CD4-positive, CD25-positive, alpha-beta regulatory T cell (primary cell): ENCODE measurements around the gene EVC. TPM values are rescaled to one million over a fixed set of nuclear protein-coding genes. Genes with fewer than 3 reads are reported as not detected.

Source experiments
- ATAC-seq, 2 donors: fragments of 150-1000 bp; cut with Tn5 transposase; one replicate each; pipeline ENCODE4 v1.10.0; 2021; ENCODE audit warnings: low read depth in 2 of 2, moderate number of reproducible peaks in 2 of 2, moderate library complexity in 1 of 2
- DNase-seq, 3 donors: peaks; one replicate each; pipeline versions ENCODE4 v3.0.0 to v3.0.0-alpha.2; 2012 to 2022; ENCODE audit warnings: mixed read lengths in 1 of 3
- H3K27ac ChIP-seq: one replicate; pipeline ENCODE4 v1.7.0; 2013; ENCODE audit warnings: mild to moderate bottlenecking, low read length; ENCODE audit not compliant: insufficient read depth, poor library complexity, severe bottlenecking
- H3K27me3 ChIP-seq: one replicate; pipeline ENCODE4 v1.7.0; 2013; ENCODE audit warnings: low read length; ENCODE audit not compliant: control insufficient read depth, insufficient read depth
- H3K36me3 ChIP-seq: one replicate; pipeline ENCODE4 v1.7.0; 2013; ENCODE audit warnings: mild to moderate bottlenecking, low read length, moderate library complexity; ENCODE audit not compliant: control insufficient read depth, insufficient read depth
- H3K4me1 ChIP-seq: 2 replicates; pipeline ENCODE4 v1.7.0; 2013; ENCODE audit warnings: mild to moderate bottlenecking, low read length; ENCODE audit not compliant: insufficient read depth, control insufficient read depth, poor library complexity, severe bottlenecking
- H3K4me3 ChIP-seq: one replicate; pipeline ENCODE4 v1.7.0; 2013; ENCODE audit warnings: low read depth, mild to moderate bottlenecking, low read length, moderate library complexity
- H3K9me3 ChIP-seq, 2 experiments: 1 replicate in 1 of 2; 2 replicates in 1 of 2; pipeline ENCODE4 v1.7.0; 2013; ENCODE audit warnings: low read length in 2 of 2, mild to moderate bottlenecking in 1 of 2, moderate library complexity in 1 of 2; ENCODE audit not compliant: control insufficient read depth in 2 of 2
- H3K27ac Mint-ChIP-seq, 3 donors: one replicate each; pipeline ENCODE4 v1.8.0; 2020 to 2022; ENCODE audit warnings: mild to moderate bottlenecking in 3 of 3, mixed read lengths in 3 of 3, moderate library complexity in 2 of 3
- H3K27me3 Mint-ChIP-seq: one replicate; pipeline ENCODE4 v1.8.0; 2022; ENCODE audit warnings: mild to moderate bottlenecking, mixed read lengths
- H3K36me3 Mint-ChIP-seq: one replicate; pipeline ENCODE4 v1.8.0; 2020; ENCODE audit warnings: mixed read lengths
- H3K4me1 Mint-ChIP-seq, 4 donors: one replicate each; pipeline ENCODE4 v1.8.0; 2020 to 2022; ENCODE audit warnings: mixed read lengths in 4 of 4, mild to moderate bottlenecking in 1 of 4
- H3K4me3 Mint-ChIP-seq, 4 donors: one replicate each; pipeline ENCODE4 v1.8.0; 2020 to 2022; ENCODE audit warnings: mild to moderate bottlenecking in 4 of 4, mixed read lengths in 4 of 4, moderate library complexity in 3 of 4
- H3K9me3 Mint-ChIP-seq, 7 donors: one replicate each; pipeline ENCODE4 v1.8.0; 2020 to 2022; ENCODE audit warnings: mixed read lengths in 7 of 7, mild to moderate bottlenecking in 3 of 7, moderate library complexity in 2 of 7
- polyA plus RNA-seq, 4 donors: library from polyadenylated mRNA; unstranded; fragments of 300-500 nt; fragmentation: Illumina TruSeq; gene quantifications; one replicate each; pipeline ENCODE4 v1.2.3, GENCODE V29; 2021
- total RNA-seq: library from RNA; stranded (reverse); gene quantifications from one replicate; pipeline ENCODE4 v1.2.3, GENCODE V29; 2022

Gene EVC
- total and polyA plus RNA-seq, 5 donors from 2014 or later = 0.02 to 4.6 TPM; not detected in 3

- Histone ChIP-seq H3K27ac (no peak overlapping the region), H3K4me1 (no peaks in the 10 kb centered on the region), H3K27me3 (no peaks in the 10 kb centered on the region), H3K36me3 (no peaks in the 10 kb centered on the region), H3K4me3 (no peak overlapping the region), H3K9me3 (no peaks in the 10 kb centered on the region)
- no peak overlapping the region for H3K27ac Mint-ChIP-seq
- H3K4me3 Mint-ChIP-seq = no peak overlapping the region
- H3K36me3 Mint-ChIP-seq = no peaks in the 10 kb centered on the region
- DNase-seq = peak in 2 of 3 donors; percentile 22 to 45
- no peaks in the 10 kb centered on the region for H3K4me1 Mint-ChIP-seq
- no peaks in the 10 kb centered on the region for H3K27me3 Mint-ChIP-seq
- ATAC-seq = no peak
- no peaks in the 10 kb centered on the region for H3K9me3 Mint-ChIP-seq
Observed at GRCh38 chr4:5812506-5813229, 101.7 kb downstream of the EVC start.

- DNase-seq (no peak), ATAC-seq (no peak)
- H3K4me3 Mint-ChIP-seq = no peak overlapping the region
- no peaks in the 10 kb centered on the region for H3K27me3 Mint-ChIP-seq
- Histone ChIP-seq H3K27ac (no peak overlapping the region), H3K4me1 (no peaks in the 10 kb centered on the region), H3K27me3 (no peaks in the 10 kb centered on the region), H3K4me3 (no peak overlapping the region), H3K36me3 (no peaks in the 10 kb centered on the region), H3K9me3 (no peaks in the 10 kb centered on the region)
- no peaks in the 10 kb centered on the region for H3K36me3 Mint-ChIP-seq
- H3K9me3 Mint-ChIP-seq = no peaks in the 10 kb centered on the region
- H3K4me1 Mint-ChIP-seq = no peaks in the 10 kb centered on the region
- H3K27ac Mint-ChIP-seq = no peak overlapping the region
Observed at GRCh38 chr4:5813882-5814255, 102.9 kb downstream of the EVC start.

- H3K9me3 Mint-ChIP-seq = no peaks in the 10 kb centered on the region
- DNase-seq = no peak
- Histone ChIP-seq H3K4me3 (no peak overlapping the region), H3K4me1 (no peaks in the 10 kb centered on the region), H3K9me3 (no peaks in the 10 kb centered on the region), H3K27me3 (no peaks in the 10 kb centered on the region), H3K27ac (no peak overlapping the region), H3K36me3 (no peaks in the 10 kb centered on the region)
- no peaks in the 10 kb centered on the region for H3K27me3 Mint-ChIP-seq
- H3K36me3 Mint-ChIP-seq = no peaks in the 10 kb centered on the region
- H3K27ac Mint-ChIP-seq = peak overlapping the region in 1 of 3 donors; percentile 54
- no peaks in the 10 kb centered on the region for H3K4me1 Mint-ChIP-seq
- ATAC-seq = no peak
- H3K4me3 Mint-ChIP-seq = no peak overlapping the region
Observed at GRCh38 chr4:5814421-5814820, 103.4 kb downstream of the EVC start.

- DNase-seq (no peak), ATAC-seq (no peak)
- no peak overlapping the region for H3K4me3 Mint-ChIP-seq
- Histone ChIP-seq H3K27ac (no peak overlapping the region), H3K27me3 (no peaks in the 10 kb centered on the region), H3K36me3 (no peaks in the 10 kb centered on the region), H3K4me1 (no peaks in the 10 kb centered on the region), H3K9me3 (no peaks in the 10 kb centered on the region), H3K4me3 (no peak overlapping the region)
- no peak overlapping the region for H3K27ac Mint-ChIP-seq
- no peaks in the 10 kb centered on the region for H3K36me3 Mint-ChIP-seq
- H3K9me3 Mint-ChIP-seq = peaks cover 0 to 2% (median 0%) of the 10 kb centered on the region in 7 donors
- H3K4me1 Mint-ChIP-seq = no peaks in the 10 kb centered on the region
- no peaks in the 10 kb centered on the region for H3K27me3 Mint-ChIP-seq
Observed at GRCh38 chr4:5815641-5816040, 104.6 kb downstream of the EVC start.

- Mint-ChIP-seq H3K4me1 (no peaks in the 10 kb centered on the region), H3K36me3 (no peaks in the 10 kb centered on the region), H3K4me3 (no peak overlapping the region), H3K27ac (no peak overlapping the region), H3K27me3 (no peaks in the 10 kb centered on the region), H3K9me3 (peaks cover 0 to 2% (median 0%) of the 10 kb centered on the region in 7 donors)
- Histone ChIP-seq H3K27me3 (no peaks in the 10 kb centered on the region), H3K9me3 (no peaks in the 10 kb centered on the region), H3K4me1 (no peaks in the 10 kb centered on the region), H3K4me3 (no peak overlapping the region), H3K27ac (no peak overlapping the region), H3K36me3 (no peaks in the 10 kb centered on the region)
- ATAC-seq (no peak), DNase-seq (no peak)
Observed at GRCh38 chr4:5816101-5816500, 105.1 kb downstream of the EVC start.

- no peak overlapping the region for H3K27ac ChIP-seq
- ATAC-seq = no peak
- no peaks in the 10 kb centered on the region for H3K27me3 Mint-ChIP-seq
Observed at GRCh38 chr4:5816851-5817375, 105.9 kb downstream of the EVC start.

GRCh38 chr4:5821665-5822358, 110.8 kb downstream of the EVC start:
- Histone ChIP-seq H3K36me3 (no peaks in the 10 kb centered on the region), H3K4me3 (no peak overlapping the region), H3K9me3 (no peaks in the 10 kb centered on the region), H3K4me1 (peaks cover 4% of the 10 kb centered on the region), H3K27ac (no peak overlapping the region), H3K27me3 (no peaks in the 10 kb centered on the region)
- ATAC-seq (no peak), DNase-seq (no peak)
- Mint-ChIP-seq H3K4me1 (peaks cover 4 to 19% (median 9%) of the 10 kb centered on the region in 4 donors), H3K27me3 (no peaks in the 10 kb centered on the region), H3K27ac (no peak overlapping the region), H3K36me3 (no peaks in the 10 kb centered on the region), H3K4me3 (no peak overlapping the region), H3K9me3 (peaks cover 0 to 2% (median 0%) of the 10 kb centered on the region in 7 donors)

More at GRCh38 chr4:5816851-5817375, 105.9 kb downstream of the EVC start:
- Mint-ChIP-seq H3K27ac (no peak overlapping the region), H3K4me3 (no peak overlapping the region), H3K9me3 (peaks cover 0 to 2% (median 0%) of the 10 kb centered on the region in 7 donors), H3K4me1 (no peaks in the 10 kb centered on the region), H3K36me3 (no peaks in the 10 kb centered on the region)
- Histone ChIP-seq H3K9me3 (no peaks in the 10 kb centered on the region), H3K4me3 (no peak overlapping the region), H3K36me3 (no peaks in the 10 kb centered on the region), H3K4me1 (no peaks in the 10 kb centered on the region), H3K27me3 (no peaks in the 10 kb centered on the region)
- DNase-seq = no peak
